T-helper 1 cell treated with Interleukin-12 subunit alpha and Interleukin-12 subunit beta and Interleukin-4 antibody, amounts not matched to agents 30 ng/mL and 1 ng/mL, for 36 hours (primary cell): Measurements from ENCODE around the gene LGALS12. TPM values are rescaled to one million over a fixed set of nuclear protein-coding genes. Genes with fewer than 3 reads are reported as not detected.

Experiments
- intact Hi-C: fragments of 100-400 bp; cut with micrococcal nuclease; formaldehyde crosslinking; loops from one replicate; pipeline ENCODE4 v1.15.1; 2024
- total RNA-seq: library from RNA; stranded (reverse); gene quantifications from 2 replicates; pipeline ENCODE4 v1.2.3, GENCODE V29; 2022

LGALS12 gene
- total RNA-seq, 1 donor from 2014 or later, result 0.17 TPM

DNA sequence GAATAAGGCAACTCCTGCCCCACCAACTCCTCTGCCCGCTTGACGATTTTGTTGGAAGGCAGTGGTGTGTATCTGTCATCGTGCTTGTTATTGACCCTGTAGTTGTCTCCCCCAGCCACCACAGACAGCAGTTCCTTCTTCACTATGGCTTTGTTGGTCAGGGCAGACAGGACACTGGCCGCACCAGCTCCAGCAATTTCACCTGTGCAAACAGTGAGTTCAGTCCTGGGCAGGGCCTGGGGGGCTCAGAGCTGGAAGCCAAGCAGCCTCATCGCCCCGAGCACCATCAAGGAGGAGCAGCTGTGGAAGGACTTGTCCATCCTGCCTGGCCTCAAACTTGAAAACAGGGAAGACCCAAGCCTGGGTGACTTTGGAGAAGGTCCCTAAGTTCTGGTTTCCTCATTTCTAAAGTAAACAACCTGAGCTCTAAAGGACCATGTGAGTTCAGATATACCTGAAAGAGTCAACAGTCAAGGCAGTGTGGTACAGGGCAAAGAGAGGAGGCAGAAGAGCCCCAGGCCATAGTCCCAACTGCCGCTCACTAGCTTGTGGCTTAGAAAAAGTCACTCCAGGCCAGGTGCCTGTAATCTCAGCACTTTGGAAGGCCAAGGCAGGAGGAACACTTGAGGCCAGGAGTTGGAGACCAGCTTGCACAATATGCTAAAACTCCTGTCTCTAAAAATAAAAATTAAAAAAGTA, 52.7 kb downstream of the LGALS12 start:
- intact Hi-C loops, result no loop called here

DNA sequence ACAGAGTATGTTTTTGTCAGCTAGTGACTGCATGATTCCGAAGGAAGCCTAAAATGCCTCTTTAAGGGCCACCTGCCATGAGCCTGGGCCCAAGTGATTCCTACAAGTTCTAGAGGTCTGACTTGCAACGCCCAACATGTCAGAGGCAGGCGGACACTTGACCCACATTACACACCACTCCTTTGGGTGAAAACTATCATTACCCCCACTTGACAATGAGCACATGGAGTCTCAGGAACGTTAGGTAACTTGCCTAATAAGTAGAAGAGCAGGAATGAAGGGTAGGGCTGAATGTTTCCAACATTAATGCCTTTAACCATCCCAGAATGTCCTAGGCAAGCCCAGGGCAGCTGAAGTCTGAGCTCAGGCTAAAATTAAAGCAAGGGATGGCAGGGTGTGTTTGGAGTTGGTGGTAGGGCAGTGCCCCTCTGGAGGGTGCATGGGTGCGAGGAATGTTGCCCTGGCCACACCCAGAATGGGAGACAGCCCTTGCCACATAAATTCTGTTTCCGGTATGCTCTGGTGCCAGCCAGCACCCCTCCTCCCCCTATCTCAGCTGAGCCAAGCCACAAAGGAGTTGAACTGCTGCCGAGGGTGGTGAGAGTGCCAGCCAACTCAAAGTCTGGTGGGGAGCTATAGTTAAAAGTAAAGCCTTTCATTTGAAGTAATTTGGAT, 54.8 kb downstream of the LGALS12 start:
- intact Hi-C loops, result no loop called here

DNA sequence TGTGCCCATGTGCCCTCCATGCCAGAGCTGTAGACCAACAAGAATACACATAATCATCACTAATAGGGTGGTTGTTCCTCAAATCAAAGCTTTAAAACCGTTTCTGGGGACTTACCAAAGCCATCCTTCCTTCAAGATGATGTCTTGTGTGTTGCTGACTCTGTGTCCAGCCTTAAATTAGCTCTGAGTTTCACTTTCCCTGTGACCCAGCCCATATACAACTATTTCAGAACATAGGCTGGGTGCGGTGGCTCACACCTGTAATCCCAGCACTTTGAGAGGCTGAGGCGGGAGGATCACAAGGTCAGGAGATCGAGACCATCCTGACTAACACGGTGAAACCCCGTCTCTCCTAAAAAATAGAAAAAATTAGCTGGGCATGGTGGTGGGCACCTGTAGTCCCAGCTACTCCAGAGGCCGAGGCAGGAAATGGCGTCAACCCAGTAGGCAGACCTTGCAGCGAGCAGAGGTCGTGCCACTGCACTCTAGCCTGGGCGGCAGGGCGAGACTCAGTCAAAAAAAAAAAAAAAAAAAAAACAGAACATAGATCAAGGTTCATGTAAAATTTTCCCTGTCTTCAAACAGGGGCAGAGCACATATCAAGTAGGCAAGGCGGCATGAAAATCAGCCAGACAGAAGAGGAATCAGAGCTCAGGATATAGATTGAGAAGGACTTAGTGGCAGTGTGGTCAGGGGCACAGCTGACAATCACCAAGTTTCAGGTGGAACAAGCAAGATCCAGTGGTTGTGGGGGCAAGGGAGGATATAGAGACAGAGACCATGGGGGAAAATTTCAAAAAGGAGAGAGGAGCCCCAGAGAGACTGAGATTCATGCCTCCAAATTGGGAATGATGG, 57.5 kb downstream of the LGALS12 start, which contains the start of gene PLAAT2:
Gene PLAAT2 (minus strand): TSS at position 179 of the 855 bp plus-strand sequence. CDS start 55 bp downstream, at position 124.
- intact Hi-C loops, result loop anchor here (1.0 kb wide), 2 partner anchors 9 to 11 kb away; no protein-coding TSS in a partner anchor

DNA sequence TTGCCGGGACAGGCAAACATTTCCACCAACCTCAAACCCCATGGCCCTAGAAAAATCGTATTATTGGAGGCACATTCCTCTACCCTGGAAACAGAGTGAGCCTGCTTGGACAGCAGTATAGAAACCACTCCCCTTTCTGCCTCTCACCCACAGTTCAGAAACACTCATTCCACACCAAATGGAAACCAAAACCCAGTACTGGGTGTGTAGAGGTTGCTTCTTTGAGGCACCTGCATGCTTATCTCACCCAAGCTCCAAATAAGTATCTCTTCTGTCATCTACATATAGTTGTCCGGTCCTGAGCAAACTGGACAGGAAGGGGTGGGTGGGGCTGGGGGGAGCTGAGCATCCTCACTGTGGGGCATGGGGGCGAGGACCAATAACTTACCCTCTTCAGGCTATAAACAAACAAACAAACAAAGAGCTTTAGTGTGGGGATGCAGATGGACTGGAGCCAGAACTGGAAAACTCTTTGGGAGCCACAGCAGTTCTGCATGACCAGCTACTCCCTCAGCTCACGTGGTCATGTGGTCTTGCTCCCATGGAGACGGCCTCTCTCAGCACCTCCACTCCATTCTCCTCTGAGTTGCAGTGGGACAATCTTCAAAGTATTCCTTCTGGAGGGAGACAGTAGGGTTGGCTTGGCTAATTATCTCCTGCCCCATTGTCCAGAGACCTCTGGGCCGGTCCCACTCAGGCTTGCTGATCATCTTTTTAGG, 58.3 kb downstream of the LGALS12 start:
- intact Hi-C loops, result loop anchor here (1.0 kb wide), 2 partner anchors 10 kb away; no protein-coding TSS in a partner anchor

DNA sequence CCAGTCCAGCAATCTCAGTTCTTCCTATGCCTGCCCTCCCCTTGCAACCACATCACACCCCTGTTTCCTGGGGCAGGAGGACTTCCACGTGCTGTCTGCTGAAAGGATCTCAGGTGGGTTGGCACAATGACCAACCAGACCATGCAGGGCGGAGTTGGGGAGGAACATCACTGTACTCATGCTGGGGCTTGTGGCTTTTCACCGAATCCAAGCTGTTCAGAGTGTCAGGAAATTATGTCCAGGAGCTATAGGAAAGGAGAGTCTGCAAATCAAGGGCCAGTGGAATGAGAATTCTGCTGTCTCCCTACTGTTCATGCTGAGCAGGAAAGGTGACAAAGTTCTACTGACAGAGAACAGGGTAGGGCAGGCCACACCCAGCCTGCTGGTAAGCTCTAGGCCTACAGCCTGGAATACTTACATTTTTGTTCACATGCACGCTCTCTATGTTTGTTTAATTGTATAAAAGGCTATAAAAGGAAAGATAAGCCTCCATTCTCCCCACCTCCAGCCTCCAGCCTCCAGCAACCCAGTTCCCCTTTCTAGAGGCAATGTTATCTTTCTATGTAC, 59.0 kb downstream of the LGALS12 start:
- intact Hi-C loops, result loop anchor here (1.0 to 5.0 kb wide), 3 partner anchors 9 to 47 kb away; partner anchors contain the start of gene PLAAT3

Other genes starting within 250 kb of the LGALS12 start
- gene SLC22A9, start 136.3 kb upstream of the LGALS12 start, total RNA-seq, result not detected in 2 replicates
- gene PLAAT5, start 14.9 kb upstream of the LGALS12 start, total RNA-seq, result not detected in 2 replicates
- gene PLAAT4, start 30.7 kb downstream of the LGALS12 start, total RNA-seq, result 136 and 138 TPM in 2 replicates
- 0.29 TPM in 1 of 2 replicates, not detected in the other for gene PLAAT2, start 57.3 kb downstream of the LGALS12 start, total RNA-seq
- 2.9 and 3.0 TPM in 2 replicates for gene PLAAT3, start 108.3 kb downstream of the LGALS12 start, total RNA-seq
- 31.1 and 33.0 TPM in 2 replicates for gene ATL3, start 165.3 kb downstream of the LGALS12 start, total RNA-seq
- 61.0 and 63.9 TPM in 2 replicates for gene RTN3, start 175.4 kb downstream of the LGALS12 start, total RNA-seq